T-cell (primary cell): ENCODE results near the gene DGKA. TPM values are rescaled to one million over a fixed set of nuclear protein-coding genes. Genes with fewer than 3 reads are reported as not detected.

ENCODE experiments used
- ATAC-seq, 4 experiments: fragments of 200-7000 bp in 3 of 4; fragments of 150-1000 bp in 1 of 4; cut with Tn5 transposase; replicated peaks in 1 of 4; 1 replicate in 3 of 4; 2 replicates in 1 of 4; pipeline ENCODE4 v1.10.0; 2021; ENCODE audit warnings: moderate library complexity in 3 of 4, mild to moderate bottlenecking in 2 of 4, moderate number of reproducible peaks in 1 of 4
- CTCF ChIA-PET, 2 donors: fragments of 300-600 bp; sonication (Branson Sonifier 250); formaldehyde crosslinking; loops; one replicate each; lab custom pipeline; 2022; ENCODE audit warnings: antibody characterized with exemption in 2 of 2; lab: Charles Lee
- POLR2A ChIA-PET, 2 donors: fragments of 300-600 bp; sonication (Branson Sonifier 250); formaldehyde crosslinking; loops; one replicate each; lab custom pipeline; 2022; ENCODE audit warnings: antibody characterized with exemption in 2 of 2; lab: Charles Lee
- DNase-seq, 35 experiments: peaks; one replicate each; pipeline versions ENCODE4 v3.0.0 to v3.0.0-alpha.2; 2013 to 2023
- H3K27ac ChIP-seq: one replicate; pipeline ENCODE4 v1.5.1; 2013; ENCODE audit warnings: low read length
- H3K27me3 ChIP-seq, 2 experiments: replicated peaks in 1 of 2; 1 replicate in 1 of 2; 2 replicates in 1 of 2; pipeline versions ENCODE4 v1.6.1 to v1.7.0; 2013; ENCODE audit warnings: low read length in 1 of 2, mixed read lengths in 1 of 2; ENCODE audit not compliant: control insufficient read depth in 2 of 2, insufficient read depth in 2 of 2; ENCODE audit errors: extremely low read depth in 1 of 2
- H3K36me3 ChIP-seq, 2 donors: 1 replicate in 1 of 2; 2 replicates in 1 of 2; pipeline versions ENCODE4 v1.6.1 to v1.7.0; 2013; ENCODE audit warnings: low read length in 1 of 2; ENCODE audit not compliant: control insufficient read depth in 2 of 2, insufficient read depth in 1 of 2; ENCODE audit errors: extremely low read depth in 1 of 2
- H3K4me1 ChIP-seq, 2 experiments: 1 replicate in 1 of 2; 2 replicates in 1 of 2; pipeline versions ENCODE4 v1.6.1 to v1.7.0; 2013; ENCODE audit warnings: low read length in 2 of 2, mixed read lengths in 1 of 2; ENCODE audit not compliant: insufficient read depth in 2 of 2, control insufficient read depth in 1 of 2; ENCODE audit errors: extremely low read depth in 1 of 2
- H3K4me3 ChIP-seq, 2 donors: 1 replicate in 1 of 2; 2 replicates in 1 of 2; pipeline versions ENCODE4 v1.5.1 to v1.7.0; 2013; ENCODE audit warnings: mild to moderate bottlenecking in 2 of 2, low read length in 1 of 2, moderate library complexity in 1 of 2; ENCODE audit not compliant: control insufficient read depth in 1 of 2; ENCODE audit errors: extremely low read depth in 1 of 2
- H3K9me3 ChIP-seq: 2 replicates; pipeline ENCODE4 v1.7.0; 2013
- H3K27ac Mint-ChIP-seq, 2 donors: one replicate each; pipeline ENCODE4 v1.8.0; 2020 to 2021; ENCODE audit warnings: mild to moderate bottlenecking in 2 of 2, mixed read lengths in 2 of 2
- H3K27me3 Mint-ChIP-seq, 2 donors: one replicate each; pipeline ENCODE4 v1.8.0; 2021 to 2022; ENCODE audit warnings: mixed read lengths in 2 of 2
- H3K36me3 Mint-ChIP-seq: one replicate; pipeline ENCODE4 v1.8.0; 2021; ENCODE audit warnings: mixed read lengths
- H3K4me1 Mint-ChIP-seq, 3 donors: one replicate each; pipeline ENCODE4 v1.8.0; 2020 to 2022; ENCODE audit warnings: mixed read lengths in 3 of 3, mild to moderate bottlenecking in 1 of 3
- H3K4me3 Mint-ChIP-seq, 3 donors: one replicate each; pipeline ENCODE4 v1.8.0; 2020 to 2022; ENCODE audit warnings: mild to moderate bottlenecking in 3 of 3, mixed read lengths in 3 of 3, moderate library complexity in 3 of 3
- H3K9me3 Mint-ChIP-seq, 3 donors: one replicate each; pipeline ENCODE4 v1.8.0; 2020 to 2022; ENCODE audit warnings: mixed read lengths in 3 of 3
- WGBS: methylation state at CpG from one replicate; pipeline ENCODE4 v1.1.5; 2013; ENCODE audit warnings: missing lambda C conversion rate; ENCODE audit not compliant: insufficient coverage; 5-methylcytosine and 5-hydroxymethylcytosine counted together
- total RNA-seq, 35 experiments: library from RNA in 6 of 35; stranded (reverse) in 6 of 35; fragments of 120-200 nt in 1 of 35; gene quantifications; one replicate each; pipeline versions ENCODE4 v1.2.1 to v1.2.4 and lab custom pipeline; 2013 to 2026

Gene DGKA
- total RNA-seq: 1,000 to 10,000 TPM in 4 of 5 donors, 100 to 1,000 TPM in 1; 896 to 1,314 (median 1,231) TPM
- total RNA-seq (2013): 641 TPM
- total RNA-seq (lab: John Stamatoyannopoulos, UW): 65.5 to 814 (median 387) reads per million in 29 experiments

GRCh38 chr12:55930771-55931316 is at the start of gene DGKA:
DGKA (plus strand) TSS chr12:55931162; CDS start chr12:55936504, 5,342 bp downstream.
- Mint-ChIP-seq H3K27me3 (no peaks in the 10 kb centered on the region), H3K9me3 (no peaks in the 10 kb centered on the region), H3K4me3 (peak within 1 kb of the TSS; percentile 96 to 100 (median 97)), H3K27ac (peak within 1 kb of the TSS; percentile 96 to 99), H3K36me3 (peaks cover 27% of the 10 kb centered on the region), H3K4me1 (peaks cover 53 to 77% (median 67%) of the 10 kb centered on the region in 3 donors)
- H3K27ac ChIP-seq: peak within 1 kb of the TSS; percentile 84
- no peaks in the 10 kb centered on the region for H3K9me3 ChIP-seq
- ATAC-seq (peak; percentile 26 to 29 (median 28)), DNase-seq (peak; percentile 53 to 82 (median 73))
- WGBS: no CpG with 5 or more reads among the region's 3 CpGs
- peaks cover 36 to 60% of the 10 kb centered on the region in 2 experiments for H3K4me1 ChIP-seq
- no peaks in the 10 kb centered on the region for H3K27me3 ChIP-seq
- POLR2A ChIA-PET: interaction anchor here in 1 of 2 donors (0.5 kb wide), 1 partner anchor 101 kb away, joined by 6 read pairs; the partner anchor contains the start of gene DNAJC14
- H3K36me3 ChIP-seq: peaks cover 0 to 23% of the 10 kb centered on the region in 2 donors
- H3K4me3 ChIP-seq: peak within 1 kb of the TSS; percentile 88 to 98
- CTCF ChIA-PET: interaction anchor here (0.6 to 1.3 kb wide), 9 partner anchors 9 to 192 kb away, joined by 3 to 14 read pairs (median 4); partner anchors contain the start of genes RAB5B (in 1 of the 2) and SARNP (in 1 of the 2)

DNA sequence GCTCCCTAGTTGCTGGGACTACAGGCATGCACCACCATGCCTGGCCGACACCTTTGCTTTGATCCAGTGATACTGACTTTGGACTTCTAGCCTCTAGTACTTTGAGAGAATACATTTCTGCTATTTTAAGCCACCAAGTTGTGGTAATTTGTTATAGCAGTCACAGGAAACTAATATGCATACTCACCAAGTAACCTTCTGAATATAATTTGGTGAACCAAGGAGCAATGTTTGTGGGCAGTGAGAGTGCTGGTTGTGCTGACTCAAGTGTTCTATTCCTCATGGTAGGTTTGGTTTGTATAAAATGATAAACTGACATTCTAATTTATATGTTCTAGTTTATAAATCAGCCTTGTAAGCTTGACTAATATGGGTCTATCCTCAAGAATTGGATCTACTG is 45.8 kb upstream of the DGKA start:
- H3K27me3 ChIP-seq: no peaks in the 10 kb centered on the region
- no peaks in the 10 kb centered on the region for H3K9me3 ChIP-seq
- no peaks in the 10 kb centered on the region for H3K36me3 ChIP-seq
- H3K4me1 ChIP-seq: peaks cover 0 to 5% of the 10 kb centered on the region in 2 experiments
- ChIA-PET CTCF (no interaction called here), POLR2A (no interaction called here)
- H3K4me3 ChIP-seq: no peak overlapping the region
- Mint-ChIP-seq H3K36me3 (no peaks in the 10 kb centered on the region), H3K27me3 (no peaks in the 10 kb centered on the region), H3K4me3 (no peak overlapping the region), H3K27ac (no peak overlapping the region), H3K4me1 (peaks cover 5 to 8% (median 7%) of the 10 kb centered on the region in 3 donors), H3K9me3 (no peaks in the 10 kb centered on the region)
- no peak overlapping the region for H3K27ac ChIP-seq
- ATAC-seq (no peak), DNase-seq (no peak)
- no CpG with 5 or more reads among the region's 1 CpG for WGBS

GRCh38 chr12:55891310-55891709 is 39.7 kb upstream of the DGKA start:
- DNase-seq: no peak
- Histone ChIP-seq H3K4me1 (no peaks in the 10 kb centered on the region), H3K27me3 (no peaks in the 10 kb centered on the region), H3K27ac (no peak overlapping the region), H3K4me3 (no peak overlapping the region), H3K36me3 (no peaks in the 10 kb centered on the region), H3K9me3 (no peaks in the 10 kb centered on the region)
- Mint-ChIP-seq H3K27me3 (no peaks in the 10 kb centered on the region), H3K9me3 (no peaks in the 10 kb centered on the region), H3K4me3 (no peak overlapping the region), H3K36me3 (no peaks in the 10 kb centered on the region), H3K4me1 (no peaks in the 10 kb centered on the region), H3K27ac (no peak overlapping the region)
- POLR2A ChIA-PET: no interaction called here
- 75% methylated on average over 2 of the region's 4 CpGs for WGBS
- CTCF ChIA-PET: no interaction called here
- no peak for ATAC-seq

GRCh38 chr12:55893723-55894122 is 37.2 kb upstream of the DGKA start:
- no peak for DNase-seq
- Mint-ChIP-seq H3K36me3 (no peaks in the 10 kb centered on the region), H3K27me3 (no peaks in the 10 kb centered on the region), H3K27ac (no peak overlapping the region), H3K9me3 (no peaks in the 10 kb centered on the region), H3K4me3 (no peak overlapping the region), H3K4me1 (peaks cover 1 to 2% (median 1%) of the 10 kb centered on the region in 3 donors)
- ATAC-seq: no peak
- Histone ChIP-seq H3K4me1 (no peaks in the 10 kb centered on the region), H3K4me3 (no peak overlapping the region), H3K36me3 (no peaks in the 10 kb centered on the region), H3K27ac (no peak overlapping the region), H3K27me3 (no peaks in the 10 kb centered on the region), H3K9me3 (no peaks in the 10 kb centered on the region)
- WGBS: no CpG with 5 or more reads among the region's 1 CpG
- CTCF ChIA-PET: no interaction called here
- POLR2A ChIA-PET: no interaction called here

DNA sequence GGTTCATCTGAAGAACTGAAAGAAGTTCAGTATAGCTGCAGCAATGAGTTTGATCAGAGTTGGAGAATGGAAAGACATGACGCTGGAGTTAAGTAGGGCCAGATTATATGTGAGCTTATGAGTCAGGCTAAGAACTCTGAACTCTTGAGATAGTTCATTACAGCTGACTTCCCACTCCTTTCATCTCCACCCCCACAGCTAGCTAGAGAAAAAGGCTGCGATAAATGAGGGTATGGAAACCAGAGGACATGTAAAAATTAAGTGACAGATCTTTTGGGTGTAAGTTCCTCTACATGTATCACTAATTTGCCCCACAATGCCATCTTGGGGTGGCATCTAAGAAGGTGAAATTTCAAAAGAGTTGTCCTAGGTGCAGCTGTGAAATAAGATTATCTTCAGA is 31.9 kb upstream of the DGKA start:
- H3K9me3 ChIP-seq: no peaks in the 10 kb centered on the region

GRCh38 chr12:55901881-55902490 is 29.0 kb upstream of the DGKA start:
- no peak for ATAC-seq
- ChIA-PET POLR2A (no interaction called here), CTCF (no interaction called here)
- H3K27me3 Mint-ChIP-seq: no peaks in the 10 kb centered on the region
- H3K9me3 ChIP-seq: no peaks in the 10 kb centered on the region
- peaks cover 17% of the 10 kb centered on the region for H3K36me3 Mint-ChIP-seq
- H3K27ac ChIP-seq: no peak overlapping the region
- DNase-seq: no peak
- no peaks in the 10 kb centered on the region for H3K27me3 ChIP-seq
- peaks cover 10 to 14% (median 13%) of the 10 kb centered on the region in 3 donors for H3K4me1 Mint-ChIP-seq
- 93% methylated on average over 3 of the region's 7 CpGs for WGBS
- H3K36me3 ChIP-seq: peaks cover 0 to 18% of the 10 kb centered on the region in 2 donors
- peak overlapping the region; percentile 76 to 77 for H3K27ac Mint-ChIP-seq
- H3K4me3 ChIP-seq: no peak overlapping the region
- H3K4me3 Mint-ChIP-seq: no peak overlapping the region
- H3K4me1 ChIP-seq: no peaks in the 10 kb centered on the region
- H3K9me3 Mint-ChIP-seq: no peaks in the 10 kb centered on the region

More for the DNA sequence above, 31.9 kb upstream of the DGKA start:
- peaks cover 10 to 14% (median 10%) of the 10 kb centered on the region in 3 donors for H3K4me1 Mint-ChIP-seq
- ATAC-seq (peak in 2 of 4 experiments; percentile 37 to 55), DNase-seq (peak in 2 of 35 experiments; percentile 0 to 20)
- H3K27me3 ChIP-seq: no peaks in the 10 kb centered on the region
- H3K4me3 ChIP-seq: no peak overlapping the region
- H3K36me3 Mint-ChIP-seq: peaks cover 17% of the 10 kb centered on the region
- no peaks in the 10 kb centered on the region for H3K27me3 Mint-ChIP-seq
- no CpG with 5 or more reads among the region's 2 CpGs for WGBS
- H3K36me3 ChIP-seq: peaks cover 0 to 18% of the 10 kb centered on the region in 2 donors
- no peak overlapping the region for H3K4me3 Mint-ChIP-seq
- peak overlapping the region; percentile 68 to 90 for H3K27ac Mint-ChIP-seq
- ChIA-PET POLR2A (interaction anchor here in 1 of 2 donors (0.6 kb wide), 1 partner anchor 714 kb away, joined by 3 read pairs; no protein-coding TSS in a partner anchor), CTCF (interaction anchor here in 1 of 2 donors (1.2 kb wide), 1 partner anchor 27 kb away, joined by 3 read pairs; no protein-coding TSS in a partner anchor)
- no peak overlapping the region for H3K27ac ChIP-seq
- H3K4me1 ChIP-seq: no peaks in the 10 kb centered on the region
- H3K9me3 Mint-ChIP-seq: no peaks in the 10 kb centered on the region
